Thymus (tissue), 11 donors: ENCODE measurements around the gene HMGN1. TPM values are rescaled to one million over a fixed set of nuclear protein-coding genes. Genes with fewer than 3 reads are reported as not detected.
"Not testable (repeated sequence)": the region's sequence is repeated elsewhere in the genome, so short reads cannot be mapped to it uniquely, and the experiment has no call there.

Experiments
- DNase-seq, 9 donors: peaks; one replicate each; pipeline ENCODE4 v3.0.0-alpha.2; 2013; ENCODE audit warnings: low spot score in 9 of 9, low read depth in 6 of 9, missing footprints in 1 of 9
- H3K27ac ChIP-seq, 2 donors: one replicate each; pipeline ENCODE4 v1.5.1; 2013; ENCODE audit warnings: control low read depth in 1 of 2, low read depth in 1 of 2, low read length in 1 of 2, mild to moderate bottlenecking in 1 of 2, moderate library complexity in 1 of 2
- H3K27me3 ChIP-seq, 2 donors: one replicate each; pipeline ENCODE4 v1.5.1; 2013; ENCODE audit warnings: low read length in 1 of 2; ENCODE audit not compliant: control insufficient read depth in 2 of 2, insufficient read depth in 1 of 2
- H3K36me3 ChIP-seq, 2 donors: one replicate each; pipeline ENCODE4 v1.5.1; 2013; ENCODE audit warnings: low read length in 1 of 2, mild to moderate bottlenecking in 1 of 2, moderate library complexity in 1 of 2; ENCODE audit not compliant: control insufficient read depth in 2 of 2, insufficient read depth in 2 of 2
- H3K4me1 ChIP-seq, 2 donors: one replicate each; pipeline ENCODE4 v1.5.1; 2013; ENCODE audit warnings: low read length in 2 of 2; ENCODE audit not compliant: control insufficient read depth in 2 of 2, insufficient read depth in 2 of 2
- H3K4me3 ChIP-seq, 2 donors: one replicate each; pipeline ENCODE4 v1.5.1; 2013; ENCODE audit warnings: low read length in 2 of 2, control low read depth in 1 of 2, mild to moderate bottlenecking in 1 of 2
- H3K9me3 ChIP-seq, 2 donors: one replicate each; pipeline ENCODE4 v1.5.1; 2013; ENCODE audit warnings: low read length in 1 of 2, mild to moderate bottlenecking in 1 of 2; ENCODE audit not compliant: control insufficient read depth in 2 of 2, insufficient read depth in 1 of 2
- WGBS: extraction: QIAGEN DNeasy Blood & Tissue Kit; methylation state at CpG from one replicate; pipeline ENCODE4 v1.1.7; 2013; 5-methylcytosine and 5-hydroxymethylcytosine counted together
- polyA plus RNA-seq: library from polyadenylated mRNA; stranded (reverse); fragments of 200-250 nt; gene quantifications from one replicate; pipeline ENCODE4 v1.2.3, GENCODE V29; 2013
- total RNA-seq: library from RNA; stranded (reverse); fragments of 120-200 nt; gene quantifications from one replicate; pipeline ENCODE4 v1.2.4, GENCODE V29; 2013
- donor health status: healthy.

Gene HMGN1
- total and polyA plus RNA-seq, 2 donors, result 382 to 457 TPM

- H3K9me3 ChIP-seq, result no peaks in the 10 kb centered on the region
- H3K4me1 ChIP-seq, result no peaks in the 10 kb centered on the region
- H3K36me3 ChIP-seq, result no peaks in the 10 kb centered on the region
- no peak overlapping the region for H3K4me3 ChIP-seq
- DNase-seq, result no peak
- no peak overlapping the region for H3K27ac ChIP-seq
- H3K27me3 ChIP-seq, result no peaks in the 10 kb centered on the region
- 78% methylated on average over 2 of the region's 2 CpGs for WGBS
Measured at GRCh38 chr21:39375446-39375845, 26.6 kb upstream of the HMGN1 start.

- Histone ChIP-seq H3K9me3 (no peaks in the 10 kb centered on the region), H3K27me3 (no peaks in the 10 kb centered on the region), H3K27ac (no peak overlapping the region), H3K4me1 (no peaks in the 10 kb centered on the region), H3K36me3 (no peaks in the 10 kb centered on the region), H3K4me3 (no peak overlapping the region)
- 90% methylated on average over 6 of the region's 6 CpGs for WGBS
- DNase-seq, result no peak
Measured at GRCh38 chr21:39374046-39374445, 25.2 kb upstream of the HMGN1 start.

DNA sequence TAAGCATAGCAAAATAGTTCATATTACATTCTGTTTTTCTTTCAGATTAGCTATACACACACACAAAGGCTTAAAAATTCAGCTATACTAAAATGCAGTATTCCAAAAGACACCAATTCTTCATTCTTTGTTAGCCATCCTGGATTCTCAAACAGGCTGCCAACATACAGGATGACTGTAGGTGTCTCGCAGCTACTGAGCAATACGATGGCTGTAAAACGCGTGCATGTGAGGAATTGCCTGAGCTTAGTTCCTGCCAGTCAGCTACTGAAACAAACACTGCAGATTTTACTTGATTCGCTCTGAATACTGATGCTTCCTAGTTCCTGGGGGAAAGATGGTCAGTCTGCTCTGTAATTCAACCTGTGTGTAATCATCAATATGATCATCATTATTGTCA, 24.7 kb upstream of the HMGN1 start:
- no peaks in the 10 kb centered on the region for H3K9me3 ChIP-seq
- 33% methylated on average over 5 of the region's 5 CpGs for WGBS
- no peak overlapping the region for H3K27ac ChIP-seq
- no peaks in the 10 kb centered on the region for H3K36me3 ChIP-seq
- H3K27me3 ChIP-seq, result no peaks in the 10 kb centered on the region
- peak in 3 of 9 donors; percentile 21 to 51 (median 36) for DNase-seq
- H3K4me3 ChIP-seq, result no peak overlapping the region
- no peaks in the 10 kb centered on the region for H3K4me1 ChIP-seq

GRCh38 chr21:39369896-39370288, 21.0 kb upstream of the HMGN1 start:
- not testable (repeated sequence) for H3K4me3 ChIP-seq, H3K4me1 ChIP-seq, H3K36me3 ChIP-seq, H3K27me3 ChIP-seq, H3K9me3 ChIP-seq, H3K27ac ChIP-seq, DNase-seq
- 92% methylated on average over 7 of the region's 7 CpGs for WGBS

- Histone ChIP-seq H3K4me3 (no peak overlapping the region), H3K27ac (no peak overlapping the region), H3K36me3 (no peaks in the 10 kb centered on the region), H3K9me3 (no peaks in the 10 kb centered on the region), H3K4me1 (no peaks in the 10 kb centered on the region), H3K27me3 (no peaks in the 10 kb centered on the region)
- no peak for DNase-seq
- WGBS, result 94% methylated on average over 2 of the region's 2 CpGs
Measured at GRCh38 chr21:39367783-39368182, 18.9 kb upstream of the HMGN1 start.

- DNase-seq, result no peak
- 98% methylated on average over 4 of the region's 4 CpGs for WGBS
Measured at GRCh38 chr21:39366563-39366962, 17.7 kb upstream of the HMGN1 start.

GRCh38 chr21:39364949-39365348, 16.1 kb upstream of the HMGN1 start:
- WGBS, result 98% methylated on average over 4 of the region's 4 CpGs
- Histone ChIP-seq H3K36me3 (no peaks in the 10 kb centered on the region), H3K27me3 (no peaks in the 10 kb centered on the region), H3K27ac (no peak overlapping the region), H3K9me3 (no peaks in the 10 kb centered on the region), H3K4me3 (no peak overlapping the region), H3K4me1 (no peaks in the 10 kb centered on the region)
- DNase-seq, result no peak

More at GRCh38 chr21:39366563-39366962, 17.7 kb upstream of the HMGN1 start:
- Histone ChIP-seq H3K4me3 (no peak overlapping the region), H3K9me3 (no peaks in the 10 kb centered on the region), H3K36me3 (no peaks in the 10 kb centered on the region), H3K27me3 (no peaks in the 10 kb centered on the region), H3K4me1 (no peaks in the 10 kb centered on the region), H3K27ac (no peak overlapping the region)

DNA sequence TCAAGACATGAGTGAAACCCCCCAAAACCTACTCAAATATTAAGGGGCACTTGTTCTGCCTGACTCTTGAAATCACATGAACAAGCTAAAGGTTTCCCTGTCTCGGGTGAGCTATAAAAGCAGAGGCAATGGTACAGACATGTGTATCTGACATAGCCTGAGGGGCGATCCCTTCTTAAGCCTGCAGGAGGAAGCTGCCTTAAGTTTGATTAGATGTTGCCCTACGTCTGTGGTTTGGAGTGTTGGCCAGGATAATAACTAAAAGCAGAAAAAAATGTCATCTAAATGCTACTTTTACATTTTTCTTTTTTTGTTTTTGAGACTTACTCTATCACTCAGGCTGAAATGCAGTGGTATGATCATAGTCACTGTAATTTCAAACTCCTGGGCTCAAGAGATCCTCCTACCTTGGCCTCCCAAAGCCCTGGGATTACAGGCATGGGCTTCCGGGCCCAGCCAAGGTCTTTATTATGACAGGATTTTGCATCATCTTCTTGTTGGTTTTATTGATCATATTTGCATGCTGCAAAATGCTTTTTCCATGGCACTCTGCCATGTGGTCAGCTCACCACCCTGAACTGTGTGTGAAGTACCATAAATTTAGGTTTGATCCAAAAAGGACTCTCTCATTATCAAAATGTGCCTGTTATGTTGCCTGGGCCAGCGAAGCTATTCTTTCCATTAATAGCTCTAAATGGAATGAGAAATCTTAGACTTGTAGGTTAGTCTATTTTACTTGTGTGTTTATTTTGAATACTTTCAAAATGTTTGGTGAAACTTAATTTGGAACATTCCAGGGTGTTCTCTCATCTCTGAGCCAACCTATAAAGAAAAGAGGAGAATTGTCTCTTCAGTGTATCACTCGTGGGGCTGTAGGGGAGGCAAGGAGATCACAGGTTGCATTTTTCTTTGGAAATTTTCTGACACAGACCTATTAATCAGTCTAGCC, 15.0 kb upstream of the HMGN1 start:
- H3K27ac ChIP-seq, result no peak overlapping the region
- H3K27me3 ChIP-seq, result no peaks in the 10 kb centered on the region
- H3K4me1 ChIP-seq, result no peaks in the 10 kb centered on the region
- H3K36me3 ChIP-seq, result no peaks in the 10 kb centered on the region
- no peak overlapping the region for H3K4me3 ChIP-seq
- 92% methylated on average over 6 of the region's 6 CpGs for WGBS
- no peaks in the 10 kb centered on the region for H3K9me3 ChIP-seq
- no peak for DNase-seq

- Histone ChIP-seq H3K4me3 (no peak overlapping the region), H3K9me3 (no peaks in the 10 kb centered on the region)
Measured at GRCh38 chr21:39362733-39363132, 13.8 kb upstream of the HMGN1 start.

More at GRCh38 chr21:39362733-39363132, 13.8 kb upstream of the HMGN1 start:
- H3K27me3 ChIP-seq, result no peaks in the 10 kb centered on the region
- 95% methylated on average over 3 of the region's 3 CpGs for WGBS
- no peaks in the 10 kb centered on the region for H3K36me3 ChIP-seq
- no peaks in the 10 kb centered on the region for H3K4me1 ChIP-seq
- no peak overlapping the region for H3K27ac ChIP-seq
- no peak for DNase-seq
